Liver (tissue), 9 donors: Measurements from ENCODE around the gene M1AP. TPM values are rescaled to one million over a fixed set of nuclear protein-coding genes. Genes with fewer than 3 reads are reported as not detected.

Experiments
- DNase-seq: peaks from one replicate; pipeline ENCODE4 v3.0.0-alpha.2; 2017; ENCODE audit warnings: low spot score
- H3K27ac ChIP-seq, 2 donors: one replicate each; pipeline ENCODE4 v1.7.0; 2013; ENCODE audit warnings: inconsistent platforms in 2 of 2, low read length in 2 of 2, control low read depth in 1 of 2, low read depth in 1 of 2, mild to moderate bottlenecking in 1 of 2
- H3K27me3 ChIP-seq, 4 donors: one replicate each; pipeline versions ENCODE4 v1.6.1 to v1.7.0; 2013; ENCODE audit warnings: low read length in 3 of 4, inconsistent platforms in 1 of 4, mild to moderate bottlenecking in 1 of 4, moderate library complexity in 1 of 4; ENCODE audit not compliant: control insufficient read depth in 4 of 4, insufficient read depth in 4 of 4
- H3K36me3 ChIP-seq, 4 donors: one replicate each; pipeline versions ENCODE4 v1.6.1 to v1.7.0; 2013; ENCODE audit warnings: low read length in 3 of 4, mild to moderate bottlenecking in 3 of 4, low read depth in 1 of 4, moderate library complexity in 1 of 4; ENCODE audit not compliant: control insufficient read depth in 4 of 4, insufficient read depth in 3 of 4
- H3K4me1 ChIP-seq, 4 donors: one replicate each; pipeline versions ENCODE4 v1.6.1 to v1.7.0; 2013; ENCODE audit warnings: low read length in 3 of 4, mild to moderate bottlenecking in 3 of 4, moderate library complexity in 1 of 4; ENCODE audit not compliant: control insufficient read depth in 4 of 4, insufficient read depth in 4 of 4
- H3K4me3 ChIP-seq, 3 donors: one replicate each; pipeline versions ENCODE4 v1.6.1 to v1.7.0; 2013; ENCODE audit warnings: low read length in 3 of 3, control low read depth in 1 of 3, low read depth in 1 of 3, mild to moderate bottlenecking in 1 of 3
- H3K9ac ChIP-seq, 2 donors: one replicate each; pipeline ENCODE4 v1.7.0; 2013; ENCODE audit warnings: low read length in 2 of 2, mild to moderate bottlenecking in 2 of 2, moderate library complexity in 2 of 2, control low read depth in 1 of 2, low read depth in 1 of 2
- H3K9me3 ChIP-seq, 4 donors: one replicate each; pipeline versions ENCODE4 v1.6.1 to v1.7.0; 2013; ENCODE audit warnings: low read length in 3 of 4; ENCODE audit not compliant: control insufficient read depth in 4 of 4
- ATF3 ChIP-seq: IDR thresholded peaks from 2 replicates; pipeline ENCODE4 v1.6.1; 2016; ENCODE audit warnings: antibody characterized with exemption
- CTCF ChIP-seq: fragments of 150-350 bp; IDR thresholded peaks from 2 replicates; pipeline ENCODE4 v1.5.1; 2017; ENCODE audit warnings: improper control_type of control experiment, low read depth, low read length; ENCODE audit not compliant: missing input control
- EGR1 ChIP-seq, 2 donors: IDR thresholded peaks; 2 replicates each; pipeline ENCODE4 v1.6.1; 2016 to 2018; ENCODE audit warnings: antibody characterized with exemption in 2 of 2, low read depth in 2 of 2
- FOXA1 ChIP-seq: IDR thresholded peaks from 2 replicates; pipeline ENCODE4 v1.6.1; 2016; ENCODE audit warnings: antibody characterized with exemption
- FOXA2 ChIP-seq: IDR thresholded peaks from 2 replicates; pipeline ENCODE4 v1.6.1; 2016; ENCODE audit warnings: antibody characterized with exemption
- GABPA ChIP-seq, 2 donors: IDR thresholded peaks in 1 of 2; conservative IDR thresholded peaks in 1 of 2; 2 replicates each; pipeline ENCODE4 v1.6.1; 2016; ENCODE audit warnings: antibody characterized with exemption in 2 of 2, mild to moderate bottlenecking in 1 of 2, moderate library complexity in 1 of 2
- HNF4A ChIP-seq, 2 donors: conservative IDR thresholded peaks; 2 replicates each; pipeline ENCODE4 v1.6.1; 2016; ENCODE audit warnings: antibody characterized with exemption in 2 of 2, mild to moderate bottlenecking in 2 of 2
- HNF4G ChIP-seq: IDR thresholded peaks from 2 replicates; pipeline ENCODE4 v1.6.1; 2016; ENCODE audit warnings: antibody characterized with exemption
- JUND ChIP-seq, 2 donors: IDR thresholded peaks; 2 replicates each; pipeline ENCODE4 v1.6.1; 2016; ENCODE audit warnings: antibody characterized with exemption in 2 of 2
- MAX ChIP-seq: IDR thresholded peaks from 2 replicates; pipeline ENCODE4 v1.6.1; 2016; ENCODE audit warnings: antibody characterized with exemption
- NR2F2 ChIP-seq: IDR thresholded peaks from 2 replicates; pipeline ENCODE4 v1.6.1; 2016; ENCODE audit warnings: antibody characterized with exemption
- REST ChIP-seq: IDR thresholded peaks from 2 replicates; pipeline ENCODE4 v1.6.1; 2016; ENCODE audit warnings: antibody characterized with exemption, mild to moderate bottlenecking
- RXRA ChIP-seq, 2 donors: IDR thresholded peaks; 2 replicates each; pipeline ENCODE4 v1.6.1; 2017 to 2018; ENCODE audit warnings: antibody characterized with exemption in 2 of 2, mild to moderate bottlenecking in 1 of 2
- SP1 ChIP-seq: IDR thresholded peaks from 2 replicates; pipeline ENCODE4 v1.6.1; 2018; ENCODE audit warnings: antibody characterized with exemption, mild to moderate bottlenecking
- TAF1 ChIP-seq: conservative IDR thresholded peaks from 2 replicates; pipeline ENCODE4 v1.6.1; 2016; ENCODE audit warnings: antibody characterized with exemption, mild to moderate bottlenecking
- YY1 ChIP-seq: IDR thresholded peaks from 2 replicates; pipeline ENCODE4 v1.6.1; 2016; ENCODE audit warnings: antibody characterized with exemption, mild to moderate bottlenecking
- ZBTB33 ChIP-seq: IDR thresholded peaks from 2 replicates; pipeline ENCODE4 v1.6.1; 2016; ENCODE audit warnings: antibody characterized with exemption
- WGBS: extraction: QIAGEN DNeasy Blood & Tissue Kit; methylation state at CpG from one replicate; pipeline ENCODE4 v1.1.7; 2013; 5-methylcytosine and 5-hydroxymethylcytosine counted together
- polyA plus RNA-seq, 2 donors: library from polyadenylated mRNA; stranded (reverse) in 1 of 2; unstranded in 1 of 2; fragments of 200-250 nt in 1 of 2; fragments of >200 nt in 1 of 2; fragmentation: Nextera tagmentation in 1 of 2; extraction: Ambion mirVana in 1 of 2; gene quantifications; one replicate each; pipeline versions ENCODE4 v1.2.1 to v1.2.3, GENCODE V29; 2013 to 2015
- total RNA-seq, 2 donors: library from RNA; depleted of rRNA; stranded (reverse); fragments of >200 nt; gene quantifications; one replicate each; pipeline ENCODE4 v1.2.3, GENCODE V29; 2014
- donor health status: healthy.
- donor health status: healthy.
- donor health status: healthy.
- donor health status: healthy.
- donor health status: healthy.

M1AP gene
- total and polyA plus RNA-seq, 4 donors = under 0.01 to 0.38 (median 0.08) TPM

GRCh38 chr2:74676331-74676730 is 28.2 kb upstream of the M1AP start:
- 87% methylated on average over 4 of the region's 4 CpGs for WGBS
- H3K9ac ChIP-seq = no peak overlapping the region
- H3K27me3 ChIP-seq = no peaks in the 10 kb centered on the region
- DNase-seq = no peak
- no peak overlapping the region for H3K4me3 ChIP-seq
- no peaks in the 10 kb centered on the region for H3K9me3 ChIP-seq
- no peaks in the 10 kb centered on the region for H3K36me3 ChIP-seq
- H3K27ac ChIP-seq = no peak overlapping the region
- TF ChIP-seq HNF4A (conservative IDR thresholded peaks at IDR 0.05) (no peak), NR2F2 (no peak), YY1 (no peak), ATF3 (no peak), JUND (IDR thresholded peaks at IDR 0.05) (no peak), TAF1 (no peak), FOXA1 (no peak), CTCF (no peak), REST (no peak), HNF4G (no peak), MAX (no peak), GABPA (IDR thresholded peaks at IDR 0.05 in 1 of 2, conservative IDR thresholded peaks at IDR 0.05 in 1 of 2) (no peak), RXRA (IDR thresholded peaks at IDR 0.05) (no peak), ZBTB33 (no peak)
- no peaks in the 10 kb centered on the region for H3K4me1 ChIP-seq

- Histone ChIP-seq H3K27me3 (no peaks in the 10 kb centered on the region), H3K36me3 (no peaks in the 10 kb centered on the region), H3K9me3 (no peaks in the 10 kb centered on the region), H3K9ac (no peak overlapping the region), H3K4me3 (no peak overlapping the region), H3K27ac (no peak overlapping the region), H3K4me1 (no peaks in the 10 kb centered on the region)
- no peak for DNase-seq
- WGBS = 83% methylated on average over 6 of the region's 6 CpGs
- TF ChIP-seq YY1 (no peak), MAX (no peak), HNF4G (no peak), SP1 (no peak), EGR1 (IDR thresholded peaks at IDR 0.05; ENCODE audit: low read depth in 2 of 2) (no peak), ZBTB33 (no peak), FOXA2 (no peak), NR2F2 (no peak), JUND (IDR thresholded peaks at IDR 0.05) (no peak), RXRA (IDR thresholded peaks at IDR 0.05) (no peak), ATF3 (no peak), HNF4A (conservative IDR thresholded peaks at IDR 0.05) (no peak), CTCF (no peak), FOXA1 (no peak), TAF1 (no peak)
Measured at GRCh38 chr2:74675090-74675489, 27.0 kb upstream of the M1AP start.
